Endothelial cell of coronary artery (primary cell): ENCODE data around the gene MS4A6E. TPM values are rescaled to one million over a fixed set of nuclear protein-coding genes. Genes with fewer than 3 reads are reported as not detected.

Experiments used
- total RNA-seq: library from RNA; depleted of rRNA; stranded (reverse); fragments of >200 nt; gene quantifications from 2 replicates; pipeline ENCODE4 v1.2.3, GENCODE V29; 2014

MS4A6E gene, protein sequence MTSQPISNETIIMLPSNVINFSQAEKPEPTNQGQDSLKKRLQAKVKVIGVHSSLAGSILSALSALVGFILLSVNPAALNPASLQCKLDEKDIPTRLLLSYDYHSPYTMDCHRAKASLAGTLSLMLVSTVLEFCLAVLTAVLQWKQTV
- total RNA-seq, result not detected in 2 replicates

GRCh38 chr11:60326955-60327354 is at the start of gene MS4A6E:
Gene MS4A6E (plus strand): TSS chr11:60327255. CDS start chr11:60334896, 7,641 bp downstream.

DNA sequence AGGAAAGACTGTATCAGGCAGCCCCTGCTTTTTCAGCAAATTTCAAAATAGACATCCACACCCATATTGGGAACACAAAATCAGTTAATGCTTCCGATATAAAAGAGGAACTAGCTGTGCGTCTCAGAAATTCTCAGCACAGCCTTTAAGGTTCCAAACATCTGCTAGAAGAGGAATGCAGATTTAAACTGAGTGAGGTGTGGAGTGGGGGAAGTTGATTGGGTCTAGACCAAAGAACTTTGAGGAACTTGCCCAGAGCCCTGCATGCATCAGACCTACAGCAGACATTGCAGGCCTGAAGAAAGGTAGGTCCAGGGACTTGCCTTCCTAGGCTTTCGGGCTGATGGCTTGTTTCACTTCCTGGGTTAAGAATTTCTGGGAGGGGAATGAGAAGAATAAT is 46.6 kb upstream of the MS4A6E start, which contains the start of gene MS4A4A:
TSS of gene MS4A4A (plus strand) at position 255 of the 400 bp plus-strand sequence. CDS start at position 265, 10 bp downstream.

DNA sequence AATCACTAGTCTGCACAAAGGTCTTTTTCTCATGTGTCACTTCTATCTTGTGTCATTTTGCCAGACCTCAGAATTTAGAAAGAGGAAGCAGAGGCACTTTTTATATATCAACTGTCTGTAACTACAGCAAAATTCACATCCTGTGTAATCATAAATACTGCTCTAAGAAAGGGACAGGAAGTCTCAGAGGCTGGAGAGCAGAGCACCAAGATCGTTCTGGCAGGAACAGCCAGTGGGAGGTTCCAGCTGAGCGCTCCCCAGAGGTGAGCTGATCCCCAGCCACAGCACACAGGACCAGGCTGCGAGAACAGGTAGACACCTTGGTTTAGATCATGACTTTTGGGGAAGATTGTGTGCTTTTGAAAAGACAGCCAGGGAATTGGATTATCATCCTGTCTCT is 51.3 kb downstream of the MS4A6E start, which contains the start of gene MS4A7:
TSS of gene MS4A7 (plus strand) at position 179 of the 400 bp plus-strand sequence. CDS start 4,610 bp downstream, outside the sequence.

Other genes starting within 250 kb of the MS4A6E start
- not detected in 2 replicates for gene MS4A2, start 238.6 kb upstream of the MS4A6E start, total RNA-seq
- gene MS4A6A, start 144.2 kb upstream of the MS4A6E start, total RNA-seq, result 0.81 and 3.8 TPM in 2 replicates
- gene MS4A4E, start 84.1 kb upstream of the MS4A6E start, total RNA-seq, result not detected in 2 replicates
- not detected in 2 replicates for gene MS4A4A, start 46.6 kb upstream of the MS4A6E start, total RNA-seq
- gene MS4A7, start 51.3 kb downstream of the MS4A6E start, total RNA-seq, result not detected in 2 replicates
- gene MS4A14, start 69.2 kb downstream of the MS4A6E start, total RNA-seq, result not detected in 2 replicates
- not detected in 2 replicates for gene MS4A5, start 102.3 kb downstream of the MS4A6E start, total RNA-seq
- not detected in 2 replicates for gene MS4A1, start 128.6 kb downstream of the MS4A6E start, total RNA-seq
- not detected in 2 replicates for gene MS4A12, start 165.5 kb downstream of the MS4A6E start, total RNA-seq
- not detected in 2 replicates for gene MS4A13, start 188.1 kb downstream of the MS4A6E start, total RNA-seq